Posterior vena cava (tissue), 2 donors: ENCODE results near the gene CCDC106. TPM values are rescaled to one million over a fixed set of nuclear protein-coding genes. Genes with fewer than 3 reads are reported as not detected.

Experiments
- DNase-seq: peaks from one replicate; pipeline ENCODE4 v3.0.0-alpha.2; 2020; ENCODE audit warnings: low spot score
- intact Hi-C, 2 donors: fragments of 100-400 bp; cut with DNase I; formaldehyde crosslinking; loops; one replicate each; pipeline versions ENCODE4 v1.14.1 to v1.14.2; 2022 to 2023
- total RNA-seq, 2 donors: library from RNA; stranded (reverse); fragmentation: NEBNext Ultra II Directional; extraction: Animal tissue kit (Norgen Biotek cat#: 25700); gene quantifications; one replicate each; pipeline ENCODE4 v1.2.1, GENCODE V29; 2021
- donor health status: DM: yes; HTN: yes; CAD: no.
- donor health status: DM: yes; HTN: yes; CAD: no.

CCDC106 gene
- total RNA-seq, 2 donors from 2014 or later = 8.6 to 13.6 TPM

DNA sequence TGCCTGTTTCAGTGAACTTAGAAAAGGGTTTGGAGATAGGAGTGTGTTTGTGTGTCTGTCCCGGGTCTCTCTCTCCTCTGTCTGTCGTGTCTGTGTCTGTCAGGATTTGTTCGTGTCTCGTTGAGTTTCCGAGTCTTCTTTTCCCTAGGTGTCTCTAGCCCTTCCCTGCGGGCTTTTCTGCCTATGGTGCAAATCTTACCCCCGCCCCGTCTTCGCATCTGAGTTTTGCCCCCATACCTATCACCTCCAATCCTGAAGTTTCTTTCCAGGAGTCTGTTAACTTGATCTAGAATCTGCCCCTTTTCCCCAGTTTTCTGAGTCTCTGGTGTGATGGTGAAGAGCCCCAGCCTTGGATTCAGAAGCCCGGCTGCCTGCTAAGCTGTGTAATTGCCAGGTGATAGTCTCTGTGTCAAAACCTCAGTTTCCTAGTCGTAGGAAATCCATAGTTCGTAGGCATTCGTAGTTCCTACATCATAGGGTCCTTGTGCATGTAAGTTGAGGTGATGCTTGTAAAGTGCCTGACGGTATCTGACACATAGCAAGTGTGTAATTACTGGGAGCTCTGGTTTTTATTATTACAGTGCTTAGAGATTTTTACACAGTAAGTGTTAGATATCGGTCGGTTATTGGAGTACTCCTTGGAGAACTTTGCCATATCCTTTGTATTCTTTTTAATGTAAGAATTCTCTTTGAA, 27.8 kb downstream of the CCDC106 start:
- intact Hi-C loops = no loop called here
- DNase-seq = no peak

DNA sequence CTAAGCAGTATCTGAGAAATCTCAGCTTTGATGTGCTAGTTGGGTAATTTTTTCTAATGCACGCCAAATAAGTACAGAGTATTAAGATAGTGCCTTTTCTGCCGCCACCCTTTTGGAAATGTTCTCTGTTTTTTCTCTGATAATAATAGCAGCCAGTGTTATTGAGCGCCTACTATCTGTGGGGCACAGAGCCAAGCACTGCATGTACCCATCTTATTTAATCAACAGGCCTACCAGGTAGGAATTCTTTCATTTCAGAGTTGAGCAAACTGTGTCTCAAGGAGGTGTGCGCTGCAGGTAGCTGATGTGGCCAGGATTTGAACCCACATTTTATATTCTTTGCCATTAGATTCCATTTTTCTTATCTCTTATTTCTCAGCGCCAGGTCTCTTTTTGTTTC, 28.4 kb downstream of the CCDC106 start:
- no peak for DNase-seq

DNA sequence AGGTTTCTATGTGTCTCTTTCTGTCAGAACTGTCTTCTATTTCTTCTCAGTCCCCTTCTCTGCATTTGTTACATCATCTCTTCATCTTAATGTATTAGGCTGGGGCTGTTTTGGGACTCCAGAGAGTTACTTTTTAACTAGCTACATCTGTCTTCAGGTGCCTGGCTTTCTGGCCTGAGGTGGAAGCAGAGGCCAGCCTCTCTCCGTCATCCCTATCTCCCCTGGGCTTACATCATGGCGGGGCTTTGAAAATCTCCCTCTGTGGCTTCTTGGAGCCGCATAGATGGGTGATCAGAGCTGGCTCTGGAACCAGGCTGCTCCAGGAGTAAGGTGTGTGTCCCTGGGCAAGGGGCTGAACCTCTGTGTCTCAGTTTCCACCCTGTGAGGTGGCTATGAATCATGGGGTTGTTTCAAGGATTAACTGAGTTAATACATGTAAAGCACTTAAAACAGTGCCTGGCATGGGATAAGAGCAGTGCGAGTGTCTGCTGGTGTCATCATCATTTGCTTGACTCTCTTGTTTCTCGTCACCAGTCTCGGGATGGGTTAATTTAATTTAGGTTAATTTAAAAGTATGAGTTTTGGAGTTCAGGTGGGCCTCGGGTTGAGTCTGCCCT, 29.0 kb downstream of the CCDC106 start:
- intact Hi-C loops = no loop called here
- DNase-seq = no peak

More for the DNA sequence above, 28.4 kb downstream of the CCDC106 start:
- intact Hi-C loops = no loop called here

DNA sequence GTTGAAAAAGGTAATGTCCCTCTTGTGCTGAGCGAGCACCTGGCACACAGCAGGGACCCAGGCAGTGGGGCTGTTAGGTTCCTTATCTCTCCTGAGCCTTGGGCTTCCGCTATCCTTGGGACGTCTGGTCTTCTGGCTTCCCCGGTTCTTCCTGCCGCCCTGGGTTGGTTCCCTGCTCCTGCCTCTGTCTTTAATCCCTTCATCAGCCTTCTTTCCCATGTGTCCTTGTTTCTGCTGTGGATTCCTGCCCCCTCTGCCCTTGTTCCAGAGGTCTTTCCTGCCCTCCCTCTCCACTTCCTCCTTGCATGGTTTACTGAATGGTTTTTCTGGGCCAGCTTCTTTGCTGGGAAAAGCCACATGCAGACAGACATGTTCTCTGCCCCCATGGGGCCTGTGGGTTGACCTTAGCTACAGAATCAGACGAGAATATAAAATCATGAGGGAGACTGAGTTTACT, 29.6 kb downstream of the CCDC106 start:
- DNase-seq = no peak
- intact Hi-C loops = no loop called here

DNA sequence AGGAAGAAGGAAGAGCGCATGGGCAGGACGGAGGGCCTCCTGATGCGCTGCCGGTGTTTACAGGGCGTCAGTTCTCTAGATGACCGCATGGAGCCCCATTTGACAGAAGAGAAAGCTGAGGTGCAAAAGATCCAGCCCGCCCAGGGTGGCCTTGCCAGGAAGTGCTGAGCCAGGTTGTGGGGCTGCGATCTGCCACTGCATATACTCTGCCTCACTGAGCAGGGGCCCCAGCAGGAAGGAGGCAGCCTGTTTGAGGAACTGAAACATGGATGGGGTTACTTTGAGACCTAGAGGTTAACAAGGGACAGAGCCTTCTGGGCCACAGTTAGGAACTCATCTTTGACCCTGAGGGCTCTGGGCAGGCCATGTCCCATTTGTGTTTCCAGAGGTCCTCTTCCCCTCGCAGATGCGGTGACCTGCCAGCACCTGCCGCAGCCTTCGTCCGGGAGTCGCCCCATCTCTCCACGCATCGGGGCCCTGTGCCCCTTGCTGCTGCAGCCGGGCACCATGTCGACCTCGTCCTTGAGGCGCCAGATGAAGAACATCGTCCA, 30.2 kb downstream of the CCDC106 start:
- intact Hi-C loops = no loop called here
- DNase-seq = no peak

DNA sequence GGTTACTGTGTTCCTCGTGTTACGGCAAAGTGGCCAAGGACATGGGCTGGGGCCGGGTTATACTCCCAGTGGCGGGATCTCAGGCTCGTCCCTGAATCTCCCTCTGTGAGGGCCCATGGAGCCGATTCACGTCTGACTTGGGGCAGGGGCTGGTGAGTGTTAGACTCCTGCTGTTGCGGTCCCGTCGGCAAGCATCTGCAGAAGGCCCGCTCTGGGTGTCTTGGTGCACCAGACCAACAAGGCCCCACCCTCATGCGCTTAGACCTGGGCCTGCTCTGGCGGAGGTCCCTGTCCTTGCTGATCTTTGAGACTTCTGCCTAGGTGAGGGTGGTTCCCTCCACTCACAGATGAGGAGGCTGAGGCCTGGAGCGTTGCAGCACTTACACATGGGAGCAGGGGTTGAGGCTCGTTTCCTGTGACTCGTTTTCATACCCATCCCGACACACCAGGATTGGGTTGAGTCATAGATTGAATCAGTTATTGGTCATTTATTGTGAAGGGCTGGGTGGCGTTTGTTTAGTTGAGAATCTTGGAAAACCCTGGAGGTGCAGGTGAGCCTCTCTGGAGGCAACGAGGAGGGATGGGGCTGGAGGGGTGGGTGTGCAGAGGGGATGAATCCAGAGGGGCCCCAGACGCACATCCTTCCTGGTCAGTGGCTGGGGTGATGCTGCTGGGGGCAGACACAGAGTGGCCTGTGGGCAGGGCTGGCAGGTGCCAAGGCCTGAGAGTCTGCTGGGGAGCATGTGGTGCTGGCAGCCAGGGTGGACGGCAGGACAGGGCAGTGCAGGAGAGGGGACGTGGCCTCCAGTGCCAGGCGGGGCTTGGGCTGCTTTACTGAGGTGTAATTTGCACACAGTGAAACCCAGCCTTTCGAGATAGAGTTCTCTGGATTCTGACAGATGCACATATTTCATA, 31.6 kb downstream of the CCDC106 start:
- intact Hi-C loops = no loop called here
- DNase-seq = no peak

DNA sequence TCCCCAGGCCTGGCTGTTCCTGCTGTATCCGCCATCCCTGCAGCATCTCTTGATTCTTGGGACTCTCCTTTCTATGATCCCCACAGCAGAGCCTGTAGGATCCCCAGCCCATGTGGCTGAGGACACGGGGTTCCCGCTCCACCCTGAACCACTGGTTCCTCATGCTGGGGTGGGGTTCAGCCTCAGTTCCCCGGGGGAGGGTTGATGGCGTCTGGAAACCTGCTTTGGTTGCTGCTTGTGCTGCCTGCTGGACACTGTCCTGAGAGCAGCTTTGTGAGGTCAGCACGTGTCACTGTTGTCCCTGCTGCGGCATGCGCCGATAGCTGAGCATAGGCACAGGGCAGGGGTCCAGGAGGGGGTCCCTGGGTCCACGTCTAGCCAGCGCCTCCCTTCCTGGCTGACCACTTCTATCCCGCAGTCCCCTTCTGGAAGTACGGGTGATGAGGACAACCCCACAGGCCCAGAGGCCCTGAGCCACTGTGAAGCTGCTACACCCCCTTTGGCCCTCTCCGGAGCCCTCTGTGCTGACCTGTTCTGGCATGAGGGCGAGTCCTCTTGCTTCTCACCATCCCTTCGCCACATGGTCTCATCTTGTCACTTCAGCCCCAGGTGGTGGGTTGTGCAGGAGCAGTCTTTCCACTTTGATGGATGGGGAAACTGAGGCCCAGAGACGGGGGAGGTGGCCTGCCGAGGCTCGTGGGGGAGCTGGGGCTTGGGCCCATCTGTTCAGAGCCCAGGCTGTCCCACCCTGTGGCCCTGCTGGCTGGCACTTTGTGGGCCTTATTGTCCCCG, 32.5 kb downstream of the CCDC106 start:
- no peak for DNase-seq

DNA sequence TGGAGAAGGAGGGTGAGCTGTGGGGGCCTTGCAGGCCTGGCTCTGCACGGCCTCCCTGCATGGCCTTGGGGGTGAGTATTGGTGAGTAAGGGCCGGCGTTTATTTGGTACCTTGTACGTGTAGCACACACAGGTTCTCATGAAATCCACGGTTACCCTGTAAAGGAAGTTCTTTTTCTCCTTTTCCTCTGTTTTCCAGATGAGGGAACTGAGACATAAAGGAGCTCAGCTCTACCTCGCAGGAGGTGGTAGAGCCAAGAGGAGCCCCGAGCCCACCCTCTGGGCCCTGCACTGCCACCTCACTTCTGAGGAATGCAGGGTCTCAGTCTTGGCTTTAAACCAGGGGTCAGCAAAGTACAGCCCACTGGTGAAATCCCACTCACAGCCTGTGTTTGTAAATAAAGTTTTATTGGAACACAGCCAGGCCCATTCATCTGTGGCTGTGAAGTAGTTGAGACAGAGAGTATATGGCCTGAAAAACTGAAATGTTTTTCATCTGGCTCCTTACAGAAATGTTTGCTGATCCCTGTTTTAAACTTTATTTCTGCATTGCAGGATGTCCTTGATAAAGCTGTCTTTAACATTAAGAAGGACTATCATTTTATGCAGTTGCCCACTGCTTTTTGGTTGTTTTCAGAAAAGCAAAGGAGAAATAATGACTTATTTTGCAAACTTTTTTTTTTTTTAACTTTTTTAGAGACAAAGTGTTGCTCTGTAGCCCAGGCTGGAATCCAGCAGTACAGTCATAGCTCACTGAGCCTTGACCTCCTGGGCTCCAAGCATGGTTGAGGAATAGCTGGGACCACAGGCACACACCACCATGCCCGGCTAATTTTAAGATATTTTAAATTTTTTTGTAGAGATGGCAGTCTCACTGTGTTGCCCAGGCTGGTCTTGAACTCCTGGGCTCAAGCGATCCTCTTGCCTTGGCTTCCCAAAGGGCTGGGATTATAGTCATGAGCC, 33.4 kb downstream of the CCDC106 start:
- intact Hi-C loops = no loop called here
- DNase-seq = no peak

More for the DNA sequence above, 32.5 kb downstream of the CCDC106 start:
- intact Hi-C loops = no loop called here

DNA sequence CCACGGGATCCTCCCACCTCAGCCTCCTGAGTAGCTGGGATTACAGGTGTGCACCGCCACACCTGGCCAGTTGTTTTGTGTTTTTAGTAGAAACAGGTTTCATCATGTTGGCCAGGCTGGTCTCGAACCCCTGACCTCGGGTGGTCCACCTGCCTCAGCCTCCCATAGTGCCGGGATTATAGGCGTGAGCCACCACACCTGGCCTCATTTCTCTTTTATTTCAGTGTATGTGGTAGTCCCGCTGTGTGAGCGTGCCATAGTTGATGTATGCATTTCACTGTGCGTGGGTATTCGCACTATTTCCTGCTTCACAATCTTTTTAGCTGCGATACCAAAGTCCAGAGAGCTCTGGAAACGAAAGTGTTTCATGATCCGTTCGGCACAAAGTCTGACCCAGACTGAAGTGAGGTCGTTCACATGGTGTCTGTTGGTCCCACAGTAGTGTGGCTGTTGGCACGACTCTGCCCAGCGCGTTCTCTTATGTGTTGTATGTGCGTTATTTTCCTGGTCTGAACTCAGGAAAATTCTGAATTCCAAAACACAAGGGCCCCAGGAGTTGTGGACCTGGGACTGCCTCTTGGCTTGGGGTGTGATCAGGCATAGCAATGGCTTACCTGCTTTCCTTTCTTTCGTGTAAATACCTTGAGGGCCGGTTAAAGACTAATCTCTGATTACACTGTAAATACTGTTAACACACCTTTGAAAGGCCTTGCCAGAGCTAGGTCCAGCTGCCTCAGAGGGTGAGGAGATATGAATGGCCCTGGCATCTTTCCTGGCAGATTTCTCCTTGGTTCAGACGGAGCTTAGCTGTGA, 35.6 kb downstream of the CCDC106 start:
- DNase-seq = no peak

DNA sequence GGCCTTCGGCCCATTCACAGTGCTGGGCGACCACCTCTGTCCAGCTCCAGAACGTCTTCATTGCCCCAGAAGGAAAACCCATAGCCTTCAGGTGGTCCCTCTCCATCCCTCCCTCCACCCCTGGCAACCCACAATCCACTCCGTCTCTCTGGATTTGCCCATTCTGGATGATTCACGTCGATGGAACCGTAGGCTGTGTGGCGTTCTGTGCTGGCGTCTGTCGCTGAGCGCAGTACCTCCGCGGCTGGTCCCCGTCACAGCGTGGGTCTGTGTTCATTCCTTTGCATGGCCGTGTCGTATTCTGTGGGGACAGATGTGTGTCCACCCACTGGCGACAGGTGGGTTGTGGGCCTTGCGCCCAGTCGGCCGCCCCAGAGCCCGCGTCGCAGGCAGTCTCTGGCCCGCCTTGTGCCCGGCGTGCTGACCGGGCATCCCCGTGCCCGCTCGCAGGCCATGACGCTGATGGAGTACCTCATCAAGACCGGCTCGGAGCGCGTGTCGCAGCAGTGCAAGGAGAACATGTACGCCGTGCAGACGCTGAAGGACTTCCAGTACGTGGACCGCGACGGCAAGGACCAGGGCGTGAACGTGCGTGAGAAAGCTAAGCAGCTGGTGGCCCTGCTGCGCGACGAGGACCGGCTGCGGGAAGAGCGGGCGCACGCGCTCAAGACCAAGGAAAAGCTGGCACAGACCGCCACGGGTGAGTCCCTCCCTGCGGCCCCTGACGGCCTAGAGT, 37.1 kb downstream of the CCDC106 start:
- DNase-seq = no peak

More for the DNA sequence above, 35.6 kb downstream of the CCDC106 start:
- intact Hi-C loops = no loop called here

DNA sequence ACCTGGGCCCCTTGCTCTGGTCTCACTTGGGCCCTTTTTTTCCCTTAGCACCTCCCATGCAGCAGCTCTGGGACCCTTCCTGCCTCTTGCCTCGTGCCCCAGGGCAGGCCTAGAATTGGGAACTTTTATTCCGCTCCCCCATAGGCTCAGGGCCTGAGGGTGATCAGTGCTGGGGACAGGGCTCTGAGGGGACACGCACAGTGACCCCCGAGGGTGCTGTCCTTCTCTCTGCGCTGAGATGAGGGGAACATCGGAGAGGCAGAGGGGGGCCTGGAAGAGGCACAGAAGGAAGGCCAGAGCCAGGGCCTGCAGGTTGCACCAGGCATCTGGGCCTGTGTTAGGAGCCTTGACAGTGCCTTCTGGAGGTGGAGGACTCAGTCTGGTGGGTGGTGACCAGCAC, 37.8 kb downstream of the CCDC106 start:
- intact Hi-C loops = no loop called here
- DNase-seq = no peak

More for the DNA sequence above, 37.1 kb downstream of the CCDC106 start:
- intact Hi-C loops = no loop called here

DNA sequence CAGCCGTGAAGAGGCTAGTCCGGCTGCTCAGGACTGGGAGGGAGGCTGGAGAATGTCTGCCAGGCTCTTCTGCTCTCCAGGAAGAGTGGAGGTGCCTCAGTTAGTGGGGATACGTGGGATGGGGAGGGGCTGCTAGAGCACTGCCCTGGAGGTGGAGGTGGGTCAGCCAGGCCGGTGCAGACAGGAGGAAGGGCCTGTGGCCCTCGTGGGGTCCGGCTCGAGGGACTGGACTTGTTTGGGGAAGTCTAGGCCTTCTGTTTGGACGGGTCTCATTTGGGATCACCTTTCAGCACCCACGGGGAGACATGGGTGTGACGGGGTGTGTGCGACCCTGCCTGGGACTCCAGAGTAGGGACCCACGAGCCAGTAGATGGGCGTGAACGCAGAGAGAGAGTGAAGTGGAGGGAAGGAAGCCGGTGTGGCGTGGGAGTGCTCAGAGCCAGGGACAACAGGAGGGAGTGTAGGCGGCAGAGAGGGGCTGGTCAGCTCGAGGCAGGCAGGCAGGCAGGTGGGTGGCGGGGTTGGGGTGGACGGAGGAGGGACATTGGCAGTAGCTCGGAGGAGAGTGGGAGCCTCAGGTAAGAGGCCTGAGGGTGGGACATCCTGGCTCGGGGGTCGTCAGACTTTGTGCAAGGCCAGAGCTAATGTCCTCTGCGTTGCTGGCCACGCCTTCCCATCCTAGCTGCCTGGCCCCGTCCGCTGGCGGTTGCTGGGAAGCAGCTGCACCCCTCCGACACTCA, 38.5 kb downstream of the CCDC106 start:
- intact Hi-C loops = no loop called here
- DNase-seq = peak; percentile 75

DNA sequence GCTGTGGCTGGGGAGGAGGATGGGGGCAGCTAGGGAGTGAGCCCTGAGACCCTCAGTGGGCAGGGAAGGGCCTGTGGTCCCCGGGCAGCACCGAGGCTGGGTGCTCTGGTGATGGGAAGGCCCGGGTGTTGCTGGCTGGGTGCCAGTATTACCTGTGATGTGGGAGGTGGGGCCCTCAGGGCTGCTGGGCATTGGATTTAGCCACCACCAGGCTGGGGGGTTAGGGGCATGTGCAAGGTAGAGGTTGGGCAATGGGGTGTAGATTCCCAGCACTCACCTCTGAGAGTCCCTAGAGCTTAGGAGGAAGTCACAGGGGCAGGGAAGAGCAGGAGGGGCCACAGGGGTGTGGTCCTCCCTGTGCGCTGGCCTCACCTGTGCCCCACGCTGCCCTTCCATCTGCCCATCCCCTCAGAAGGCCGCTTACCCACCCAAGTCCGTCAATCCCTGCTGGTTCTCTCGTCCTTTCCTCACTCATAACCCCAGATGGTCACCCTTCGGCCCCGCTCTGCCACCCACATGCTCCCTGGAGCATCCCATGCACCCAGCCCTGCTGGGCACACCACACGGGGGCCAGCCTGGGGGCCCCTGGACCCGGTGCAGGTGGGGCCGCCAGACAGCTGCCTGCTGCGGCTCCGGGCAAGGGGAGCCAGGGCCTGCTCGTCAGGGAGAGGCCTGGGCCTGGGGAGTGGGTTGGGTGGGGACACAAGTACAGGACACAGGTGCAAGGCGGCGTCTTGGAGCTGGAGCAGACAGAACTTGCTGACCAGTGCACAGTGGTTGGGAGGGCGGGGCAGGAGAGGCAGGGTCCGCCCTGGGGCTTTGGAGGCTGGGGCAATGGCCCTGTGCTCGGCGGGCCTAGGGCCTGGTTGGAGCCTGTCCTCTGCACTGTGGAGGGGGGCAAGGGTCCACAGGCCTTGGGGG, 39.5 kb downstream of the CCDC106 start:
- intact Hi-C loops = no loop called here

DNA sequence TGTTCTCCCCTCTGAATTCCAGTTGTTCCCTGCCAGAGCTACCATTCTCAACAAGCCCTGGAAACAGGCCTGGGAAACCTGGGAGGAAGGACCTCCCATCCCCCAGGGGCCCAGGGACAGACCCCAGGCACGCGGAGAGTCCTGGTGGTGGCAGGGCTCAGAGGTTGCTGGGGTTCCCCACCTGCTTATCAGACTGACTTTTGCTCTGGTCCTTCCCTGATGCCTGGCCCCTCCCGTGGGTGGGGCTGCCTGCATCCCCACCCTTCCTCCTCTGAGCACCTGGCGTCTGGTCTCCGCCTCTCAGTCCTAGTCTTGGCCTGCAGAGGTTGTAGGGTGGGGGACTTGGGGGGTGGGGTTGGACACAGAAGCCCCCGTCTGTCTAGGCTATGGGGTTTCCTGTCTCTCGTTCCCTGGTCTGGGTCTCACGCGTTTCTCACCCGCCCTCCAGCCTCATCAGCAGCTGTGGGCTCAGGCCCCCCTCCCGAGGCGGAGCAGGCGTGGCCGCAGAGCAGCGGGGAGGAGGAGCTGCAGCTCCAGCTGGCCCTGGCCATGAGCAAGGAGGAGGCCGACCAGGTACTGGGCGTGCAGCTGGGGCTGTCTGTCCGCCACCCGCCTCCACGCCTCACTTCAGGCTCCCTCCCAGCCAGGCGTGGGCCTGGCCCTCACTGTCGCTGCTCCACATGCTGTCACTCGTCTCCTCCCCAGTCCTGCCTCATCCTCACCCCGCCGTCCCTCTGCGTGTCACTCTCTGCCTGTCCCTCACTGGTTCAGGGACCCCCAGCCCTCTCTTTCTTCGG, 40.6 kb downstream of the CCDC106 start:
- intact Hi-C loops = no loop called here
- peak; percentile 58 for DNase-seq

More for the DNA sequence above, 39.5 kb downstream of the CCDC106 start:
- peak; percentile 69 for DNase-seq
